Left lung (tissue), 10 donors: Measurements from ENCODE around the gene UBE3C. TPM values are rescaled to one million over a fixed set of nuclear protein-coding genes. Genes with fewer than 3 reads are reported as not detected.

Experiments
- ATAC-seq: fragments of 200-7000 bp; cut with Tn5 transposase; one replicate; pipeline ENCODE4 v1.9.1; 2020; ENCODE audit warnings: moderate library complexity
- DNase-seq, 4 donors: peaks; one replicate each; pipeline ENCODE4 v3.0.0-alpha.2; 2013 to 2020
- H3K27ac ChIP-seq, 2 donors: fragments of 200-600 bp; sonication (generic) in 1 of 2; one replicate each; pipeline versions ENCODE4 v1.5.0 to v1.8.0; 2020 to 2021
- H3K27me3 ChIP-seq, 2 donors: fragments of 200-600 bp; sonication (generic) in 1 of 2; one replicate each; pipeline versions ENCODE4 v1.5.0 to v1.8.0; 2020 to 2021
- H3K36me3 ChIP-seq, 2 donors: fragments of 200-600 bp; sonication (generic) in 1 of 2; one replicate each; pipeline versions ENCODE4 v1.5.0 to v1.8.0; 2020 to 2021
- H3K4me1 ChIP-seq, 2 donors: fragments of 200-600 bp; one replicate each; pipeline ENCODE4 v1.8.0; 2021
- H3K4me3 ChIP-seq, 2 donors: fragments of 200-600 bp; sonication (generic) in 1 of 2; one replicate each; pipeline versions ENCODE4 v1.5.0 to v1.8.0; 2020 to 2021; ENCODE audit warnings: mild to moderate bottlenecking in 1 of 2
- H3K9me3 ChIP-seq, 2 donors: fragments of 200-600 bp; sonication (generic) in 1 of 2; one replicate each; pipeline versions ENCODE4 v1.5.0 to v1.8.0; 2020 to 2021
- CTCF ChIP-seq, 2 donors: fragments of 200-600 bp; sonication (generic) in 1 of 2; IDR thresholded peaks; one replicate each; pipeline versions ENCODE4 v1.5.0 to v1.8.0; 2021; ENCODE audit warnings: antibody characterized with exemption in 2 of 2
- intact Hi-C, 2 donors: fragments of 100-400 bp; cut with DNase I; formaldehyde crosslinking; loops; one replicate each; pipeline versions ENCODE4 v1.11.2 to v1.14.2; 2022
- polyA plus RNA-seq, 6 donors: library from polyadenylated mRNA; unstranded; fragments of 120-200 nt; gene quantifications; one replicate each; pipeline ENCODE4 v1.2.1, GENCODE V29; 2013; ENCODE audit not compliant: insufficient read length in 6 of 6
- total RNA-seq, 2 donors: library from RNA; stranded (reverse); fragmentation: NEBNext Ultra II Directional; extraction: Animal tissue kit (Norgen Biotek cat#: 25700); gene quantifications; one replicate each; pipeline ENCODE4 v1.2.1, GENCODE V29; 2021
- donor health status: DM: no; HTN: yes; CAD: no.
- donor health status: DM: no; HTN: no; CAD: no.

Gene UBE3C
- total and polyA plus RNA-seq, 8 donors, result 38.4 to 68.9 (median 43.8) TPM

GRCh38 chr7:157188091-157188665, 49.5 kb downstream of the UBE3C start:
- Histone ChIP-seq H3K27me3 (no peaks in the 10 kb centered on the region), H3K9me3 (no peaks in the 10 kb centered on the region), H3K4me3 (no peak overlapping the region), H3K27ac (no peak overlapping the region), H3K36me3 (peaks cover 0 to 100% of the 10 kb centered on the region in 2 donors), H3K4me1 (no peaks in the 10 kb centered on the region)
- no peak for TF ChIP-seq CTCF (IDR thresholded peaks at IDR 0.05)
- intact Hi-C loops, result no loop called here
- no peak for DNase-seq
- ATAC-seq, result no peak

DNA sequence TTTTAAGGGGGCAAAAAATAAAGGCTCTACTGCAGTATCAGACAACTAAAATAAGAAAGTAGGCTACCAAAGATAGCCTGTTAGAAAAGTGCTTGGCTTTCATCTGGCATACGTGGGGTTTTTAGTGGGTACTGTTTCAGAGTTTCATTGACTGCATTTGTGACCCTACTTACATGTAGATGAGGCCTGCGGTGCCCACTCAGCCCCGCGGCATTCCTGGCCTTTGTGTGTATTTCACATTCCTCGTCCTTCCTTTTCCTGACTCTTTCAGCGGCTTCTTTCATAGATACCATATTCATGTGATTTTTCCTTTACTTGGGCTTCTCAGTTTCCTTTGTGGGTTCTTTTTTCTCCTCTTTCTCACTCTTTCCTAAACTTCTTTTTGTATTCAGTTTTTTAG, 50.7 kb downstream of the UBE3C start:
- Histone ChIP-seq H3K36me3 (peaks cover 0 to 92% of the 10 kb centered on the region in 2 donors), H3K4me1 (no peaks in the 10 kb centered on the region)
- intact Hi-C loops, result no loop called here

DNA sequence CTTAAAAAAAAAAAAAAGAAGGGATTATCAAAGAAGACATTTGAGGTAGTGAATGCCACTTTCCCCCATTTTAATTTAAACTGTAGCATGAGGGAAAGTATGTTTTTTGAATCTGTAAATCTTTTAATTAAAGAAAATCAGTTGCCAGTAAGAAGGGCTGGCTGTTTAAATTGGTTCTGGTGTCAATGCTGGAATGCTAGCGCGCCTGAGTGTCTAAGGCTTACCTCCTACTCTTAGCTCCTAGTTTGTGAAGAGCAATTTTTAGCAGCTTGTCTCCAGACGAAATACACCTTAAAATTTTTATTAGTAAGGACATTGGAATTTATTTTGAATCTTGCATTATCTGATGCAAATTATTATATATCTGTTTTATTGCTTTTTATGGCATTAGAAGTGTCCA, 54.1 kb downstream of the UBE3C start:
- Histone ChIP-seq H3K9me3 (no peaks in the 10 kb centered on the region), H3K4me3 (no peak overlapping the region), H3K4me1 (no peaks in the 10 kb centered on the region), H3K27ac (no peak overlapping the region), H3K36me3 (peaks cover 0 to 89% of the 10 kb centered on the region in 2 donors), H3K27me3 (no peaks in the 10 kb centered on the region)
- no peak for TF ChIP-seq CTCF (IDR thresholded peaks at IDR 0.05)
- no peak for ATAC-seq
- intact Hi-C loops, result no loop called here
- DNase-seq, result no peak

More for the DNA sequence above, 50.7 kb downstream of the UBE3C start:
- Histone ChIP-seq H3K27ac (no peak overlapping the region), H3K27me3 (no peaks in the 10 kb centered on the region), H3K9me3 (no peaks in the 10 kb centered on the region), H3K4me3 (no peak overlapping the region)
- no peak for DNase-seq
- no peak for ATAC-seq
- TF ChIP-seq CTCF (IDR thresholded peaks at IDR 0.05), result no peak

DNA sequence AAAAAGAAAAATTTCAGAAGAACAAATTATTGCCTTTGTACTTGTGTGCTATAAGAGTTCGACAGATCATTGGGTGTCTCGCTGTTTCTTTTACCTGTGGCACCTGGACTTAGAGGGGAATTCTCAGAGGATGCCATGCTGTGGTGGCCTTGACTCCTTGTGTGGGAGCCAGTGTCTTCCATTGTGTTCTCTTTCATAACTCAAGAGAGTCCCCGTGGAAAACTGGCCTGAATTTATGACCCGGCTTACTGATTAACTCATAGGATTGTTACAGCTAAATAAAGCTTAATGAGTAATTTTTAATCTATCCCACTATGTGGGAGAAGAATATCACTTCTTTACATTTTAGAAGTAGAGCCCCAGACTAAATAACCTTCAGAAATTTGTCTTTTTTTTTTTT, 54.5 kb downstream of the UBE3C start:
- Histone ChIP-seq H3K36me3 (peaks cover 0 to 89% of the 10 kb centered on the region in 2 donors), H3K27me3 (no peaks in the 10 kb centered on the region), H3K4me3 (no peak overlapping the region), H3K9me3 (no peaks in the 10 kb centered on the region), H3K4me1 (no peaks in the 10 kb centered on the region), H3K27ac (no peak overlapping the region)
- ATAC-seq (no peak), DNase-seq (no peak)
- TF ChIP-seq CTCF (IDR thresholded peaks at IDR 0.05), result no peak
- intact Hi-C loops, result no loop called here

DNA sequence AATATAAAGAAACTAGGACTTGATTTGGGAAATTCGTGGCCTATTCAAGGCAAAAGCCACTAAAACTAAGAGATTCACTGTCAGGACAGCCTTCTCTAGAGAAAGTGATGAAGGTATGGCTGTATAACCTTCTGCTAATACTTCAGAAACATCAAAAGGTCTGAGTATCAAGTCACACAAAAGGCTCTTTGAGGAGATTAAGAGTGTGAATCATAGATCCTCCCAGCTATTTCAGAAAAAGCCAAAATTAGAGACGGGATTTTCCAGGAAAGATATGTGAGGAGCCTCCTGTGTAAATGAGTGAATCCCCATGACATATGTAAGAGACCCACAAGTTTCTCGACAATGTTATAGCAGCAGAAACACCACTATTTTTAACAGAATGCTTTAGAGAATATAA, 56.2 kb downstream of the UBE3C start:
- no peak overlapping the region for H3K27ac ChIP-seq
- TF ChIP-seq CTCF (IDR thresholded peaks at IDR 0.05), result no peak
- no peaks in the 10 kb centered on the region for H3K27me3 ChIP-seq
- no peak for DNase-seq
- no peaks in the 10 kb centered on the region for H3K4me1 ChIP-seq
- ATAC-seq, result no peak
- H3K9me3 ChIP-seq, result no peaks in the 10 kb centered on the region
- H3K36me3 ChIP-seq, result peaks cover 0 to 89% of the 10 kb centered on the region in 2 donors
- no peak overlapping the region for H3K4me3 ChIP-seq
- intact Hi-C loops, result no loop called here
